Fibroblast of lung (primary cell): ENCODE measurements around the gene MIEF2. TPM values are rescaled to one million over a fixed set of nuclear protein-coding genes. Genes with fewer than 3 reads are reported as not detected.

Experiments used
- DNase-seq, 2 donors: peaks; one replicate each; pipeline versions ENCODE4 v3.0.0 to v3.0.0-alpha.2; 2010; ENCODE audit warnings: low read depth in 2 of 2
- H2AFZ ChIP-seq: 2 replicates; pipeline ENCODE4 v1.5.1; 2012; ENCODE audit warnings: low read length, control low read depth, inconsistent platforms
- H3K27ac ChIP-seq: 2 replicates; pipeline ENCODE4 v1.5.1; 2011; ENCODE audit warnings: low read length, control low read depth; ENCODE audit not compliant: insufficient read depth
- H3K27me3 ChIP-seq: 2 replicates; pipeline ENCODE4 v1.5.1; 2011; ENCODE audit warnings: mild to moderate bottlenecking, low read length; ENCODE audit not compliant: control insufficient read depth, insufficient read depth
- H3K36me3 ChIP-seq: 2 replicates; pipeline ENCODE4 v1.5.1; 2011; ENCODE audit warnings: low read length; ENCODE audit not compliant: control insufficient read depth, insufficient read depth
- H3K4me1 ChIP-seq: 2 replicates; pipeline ENCODE4 v1.5.1; 2011; ENCODE audit warnings: low read length; ENCODE audit not compliant: control insufficient read depth, insufficient read depth; ENCODE audit errors: extremely low read depth
- H3K4me2 ChIP-seq: 2 replicates; pipeline ENCODE4 v1.5.1; 2011; ENCODE audit warnings: low read length, control low read depth; ENCODE audit not compliant: insufficient read depth; ENCODE audit errors: extremely low read depth
- H3K4me3 ChIP-seq, 4 experiments: fragments of 200-600 bp in 1 of 4; sonication (generic) in 1 of 4; replicated peaks in 1 of 4; 2 replicates each; pipeline ENCODE4 v1.5.1; 2011 to 2016; ENCODE audit warnings: low read length in 4 of 4, low read depth in 3 of 4, mild to moderate bottlenecking in 3 of 4, control low read depth in 2 of 4, inconsistent platforms in 1 of 4, mixed read lengths in 1 of 4; ENCODE audit not compliant: insufficient read depth in 1 of 4; ENCODE audit errors: control extremely low read depth in 1 of 4
- H3K79me2 ChIP-seq: 2 replicates; pipeline ENCODE4 v1.5.1; 2012; ENCODE audit warnings: mild to moderate bottlenecking, low read length, inconsistent platforms; ENCODE audit not compliant: control insufficient read depth, insufficient read depth
- H3K9ac ChIP-seq: 2 replicates; pipeline ENCODE4 v1.5.1; 2011; ENCODE audit warnings: mild to moderate bottlenecking, low read length, control low read depth; ENCODE audit not compliant: insufficient read depth
- H3K9me3 ChIP-seq: 2 replicates; pipeline ENCODE4 v1.5.1; 2012; ENCODE audit warnings: low read depth, low read length; ENCODE audit not compliant: control insufficient read depth, insufficient read depth
- H4K20me1 ChIP-seq: 2 replicates; pipeline ENCODE4 v1.5.1; 2011; ENCODE audit warnings: low read length; ENCODE audit not compliant: control insufficient read depth, insufficient read depth; ENCODE audit errors: extremely low read depth
- EZH2 ChIP-seq: IDR thresholded peaks from 2 replicates; pipeline ENCODE4 v1.5.1; 2012; ENCODE audit warnings: low read length, control low read depth, mild to moderate bottlenecking; ENCODE audit errors: missing control alignments
- polyA plus RNA-seq, 2 donors: library from polyadenylated mRNA; depleted of rRNA in 1 of 2; stranded (reverse) in 1 of 2; unstranded in 1 of 2; fragments of >200 nt; gene quantifications; 2 replicates each; pipeline ENCODE4 v1.2.1, GENCODE V29; 2011 to 2012; ENCODE audit warnings: missing spikeins in 1 of 2
- total RNA-seq: library from RNA; depleted of rRNA; stranded (reverse); fragments of >200 nt; gene quantifications from 2 replicates; pipeline ENCODE4 v1.2.1, GENCODE V29; 2014
- TF ChIP-seq, protein P1 (sequence below), 2 donors: IDR thresholded peaks in 1 of 2; conservative IDR thresholded peaks in 1 of 2; 1 replicate in 1 of 2; 2 replicates in 1 of 2; pipeline ENCODE4 v1.5.1; 2011 to 2012; ENCODE audit warnings: low read length in 2 of 2, control low read depth in 1 of 2, inconsistent platforms in 1 of 2, low read depth in 1 of 2, mild to moderate bottlenecking in 1 of 2

MIEF2 gene
- total and polyA plus RNA-seq, 2 donors (not counting 1 experiment from before 2014, with no cell fraction given), result 3.9 to 16.2 TPM

GRCh38 chr17:18224387-18225120 lies 35.9 kb upstream of the MIEF2 start:
- Histone ChIP-seq H3K9ac (peak overlapping the region; percentile 1), H2AFZ (peak overlapping the region; percentile 97), H3K36me3 (peaks cover 2% of the 10 kb centered on the region), H3K9me3 (no peaks in the 10 kb centered on the region), H3K4me1 (peaks cover 19% of the 10 kb centered on the region), H3K4me2 (peak overlapping the region; percentile 77), H3K27ac (peak overlapping the region; percentile 58), H3K79me2 (peaks cover 11% of the 10 kb centered on the region), H3K27me3 (no peaks in the 10 kb centered on the region), H3K4me3 (peak overlapping the region in 3 of 4 experiments; percentile 17 to 53 (median 49)), H4K20me1 (no peaks in the 10 kb centered on the region)
- TF ChIP-seq EZH2, result no peak
- TF ChIP-seq, protein P1, sequence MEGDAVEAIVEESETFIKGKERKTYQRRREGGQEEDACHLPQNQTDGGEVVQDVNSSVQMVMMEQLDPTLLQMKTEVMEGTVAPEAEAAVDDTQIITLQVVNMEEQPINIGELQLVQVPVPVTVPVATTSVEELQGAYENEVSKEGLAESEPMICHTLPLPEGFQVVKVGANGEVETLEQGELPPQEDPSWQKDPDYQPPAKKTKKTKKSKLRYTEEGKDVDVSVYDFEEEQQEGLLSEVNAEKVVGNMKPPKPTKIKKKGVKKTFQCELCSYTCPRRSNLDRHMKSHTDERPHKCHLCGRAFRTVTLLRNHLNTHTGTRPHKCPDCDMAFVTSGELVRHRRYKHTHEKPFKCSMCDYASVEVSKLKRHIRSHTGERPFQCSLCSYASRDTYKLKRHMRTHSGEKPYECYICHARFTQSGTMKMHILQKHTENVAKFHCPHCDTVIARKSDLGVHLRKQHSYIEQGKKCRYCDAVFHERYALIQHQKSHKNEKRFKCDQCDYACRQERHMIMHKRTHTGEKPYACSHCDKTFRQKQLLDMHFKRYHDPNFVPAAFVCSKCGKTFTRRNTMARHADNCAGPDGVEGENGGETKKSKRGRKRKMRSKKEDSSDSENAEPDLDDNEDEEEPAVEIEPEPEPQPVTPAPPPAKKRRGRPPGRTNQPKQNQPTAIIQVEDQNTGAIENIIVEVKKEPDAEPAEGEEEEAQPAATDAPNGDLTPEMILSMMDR (conservative IDR thresholded peaks at IDR 0.05 in 1 of 2, IDR thresholded peaks at IDR 0.05 in 1 of 2; ENCODE audit: low read depth in 1 of 2, low read length in 2 of 2), result no peak
- DNase-seq, result peak; percentile 14 to 32

- H3K27ac ChIP-seq, result peak within 1 kb of the TSS; percentile 66
- H3K4me2 ChIP-seq, result peak within 1 kb of the TSS; percentile 77
- peak within 1 kb of the TSS; percentile 65 to 83 (median 74) for H3K4me3 ChIP-seq
- H3K27me3 ChIP-seq, result no peaks in the 10 kb centered on the region
- no peaks in the 10 kb centered on the region for H4K20me1 ChIP-seq
- TF ChIP-seq, protein P1 (conservative IDR thresholded peaks at IDR 0.05 in 1 of 2, IDR thresholded peaks at IDR 0.05 in 1 of 2; ENCODE audit: low read depth in 1 of 2, low read length in 2 of 2), result no peak
- no peak for TF ChIP-seq EZH2
- H3K79me2 ChIP-seq, result peaks cover 11% of the 10 kb centered on the region
- H3K4me1 ChIP-seq, result peaks cover 19% of the 10 kb centered on the region
- DNase-seq, result peak; percentile 91 to 93
- H3K9me3 ChIP-seq, result no peaks in the 10 kb centered on the region
- peaks cover 2% of the 10 kb centered on the region for H3K36me3 ChIP-seq
- peak within 1 kb of the TSS; percentile 97 for H2AFZ ChIP-seq
- peak within 1 kb of the TSS; percentile 51 for H3K9ac ChIP-seq
Measured at GRCh38 chr17:18225121-18225641, 35.3 kb upstream of the MIEF2 start, which contains the start of gene LLGL1. LLGL1 (plus strand) TSS chr17:18225635; CDS start chr17:18225683, 48 bp downstream.

DNA sequence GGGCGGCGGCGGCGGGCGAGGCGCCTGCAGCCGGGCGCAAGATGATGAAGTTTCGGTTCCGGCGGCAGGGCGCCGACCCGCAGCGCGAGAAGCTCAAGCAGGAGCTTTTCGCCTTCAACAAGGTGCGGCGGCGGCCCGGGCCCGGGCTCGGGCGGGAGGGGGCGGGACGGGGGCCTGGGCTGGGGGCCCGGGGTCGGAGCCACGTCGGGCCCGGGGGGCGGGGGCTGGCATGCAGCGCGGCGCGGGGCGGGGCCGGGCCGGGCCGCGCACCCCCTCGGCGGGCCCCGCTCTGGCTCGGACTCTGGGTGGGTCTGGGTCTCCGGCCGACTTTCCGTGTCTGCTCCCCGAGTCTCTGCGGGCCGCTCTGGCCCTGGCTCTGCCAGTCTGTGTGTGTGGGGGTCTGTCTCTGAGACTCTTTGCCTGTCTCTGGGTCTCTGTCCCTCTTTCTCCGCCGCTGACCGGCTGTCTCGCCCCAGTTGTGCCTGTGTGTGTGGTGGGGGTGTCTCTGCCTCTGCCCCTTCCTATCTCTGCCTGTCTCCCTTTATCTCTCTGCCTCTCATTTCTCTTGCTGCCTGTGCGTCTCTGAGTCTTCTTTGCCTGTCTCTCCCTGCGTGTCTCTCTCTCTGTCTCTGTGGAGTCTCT lies 34.7 kb upstream of the MIEF2 start:
- Histone ChIP-seq H3K27me3 (no peaks in the 10 kb centered on the region), H3K27ac (peak overlapping the region; percentile 66), H3K79me2 (peaks cover 11% of the 10 kb centered on the region), H3K36me3 (peaks cover 2% of the 10 kb centered on the region), H3K4me3 (peak overlapping the region; percentile 65 to 83 (median 74)), H3K9ac (peak overlapping the region; percentile 51), H3K9me3 (no peaks in the 10 kb centered on the region), H2AFZ (peak overlapping the region; percentile 52), H3K4me1 (peaks cover 19% of the 10 kb centered on the region), H4K20me1 (no peaks in the 10 kb centered on the region), H3K4me2 (peak overlapping the region; percentile 77)
- DNase-seq, result peak in 1 of 2 donors; percentile 10
- TF ChIP-seq EZH2, result no peak
- TF ChIP-seq, protein P1 (conservative IDR thresholded peaks at IDR 0.05 in 1 of 2, IDR thresholded peaks at IDR 0.05 in 1 of 2; ENCODE audit: low read depth in 1 of 2, low read length in 2 of 2), result no peak
